Endothelial cell of umbilical vein (primary cell): ENCODE measurements around the gene NFYC. TPM values are rescaled to one million over a fixed set of nuclear protein-coding genes. Genes with fewer than 3 reads are reported as not detected.

Experiments used
- BruUV-seq: library from RNA; stranded (reverse); fragments of 400-500 nt; replicated peaks from 2 replicates; lab custom pipeline; 2021; lab: Mats Ljungman, UMichigan
- CTCF ChIA-PET: fragments of 300-600, 350-600 bp; sonication (Branson Sonifier 250); formaldehyde crosslinking; loops from one replicate; lab custom pipeline; 2021; ENCODE audit warnings: antibody characterized with exemption, inconsistent platforms; lab: Charles Lee
- POLR2A ChIA-PET: fragments of 300-600, 350-600 bp; sonication (Branson Sonifier 250); formaldehyde crosslinking; loops from one replicate; lab custom pipeline; 2021; ENCODE audit warnings: antibody characterized with exemption, inconsistent platforms; lab: Charles Lee
- DNase-seq: peaks from one replicate; pipeline ENCODE4 v3.0.0-alpha.2; 2011; ENCODE audit warnings: low read depth, low spot score
- FAIRE-seq: peaks from 2 replicates; lab custom pipeline; 2011; peaks lifted over from hg19 to GRCh38; lab: Jason Lieb, UNC
- H2AFZ ChIP-seq: 2 replicates; pipeline ENCODE4 v1.6.0; 2012; ENCODE audit warnings: low read depth, low read length, control low read depth, inconsistent platforms
- H3K27ac ChIP-seq: 2 replicates; pipeline ENCODE4 v1.5.1; 2011; ENCODE audit warnings: low read depth, mild to moderate bottlenecking, control low read depth, low read length, moderate library complexity; ENCODE audit not compliant: insufficient read depth
- H3K27me3 ChIP-seq, 2 experiments: 2 replicates each; pipeline versions ENCODE4 v1.6.0 to v1.6.1; 2011; ENCODE audit warnings: low read length in 2 of 2, mixed read lengths in 1 of 2; ENCODE audit not compliant: control insufficient read depth in 2 of 2, insufficient read depth in 2 of 2
- H3K36me3 ChIP-seq, 2 experiments: 2 replicates in 1 of 2; 3 replicates in 1 of 2; pipeline ENCODE4 v1.5.1; 2011; ENCODE audit warnings: low read length in 2 of 2, mild to moderate bottlenecking in 1 of 2, moderate library complexity in 1 of 2; ENCODE audit not compliant: control insufficient read depth in 2 of 2, insufficient read depth in 2 of 2; ENCODE audit errors: extremely low read depth in 1 of 2
- H3K4me1 ChIP-seq: 3 replicates; pipeline ENCODE4 v1.5.1; 2011; ENCODE audit warnings: mild to moderate bottlenecking, low read length; ENCODE audit not compliant: control insufficient read depth, insufficient read depth; ENCODE audit errors: extremely low read depth
- H3K4me2 ChIP-seq: 2 replicates; pipeline ENCODE4 v1.6.1; 2011; ENCODE audit warnings: low read length, control low read depth, mixed read lengths; ENCODE audit not compliant: insufficient read depth
- H3K4me3 ChIP-seq, 3 experiments: fragments of 200-600 bp in 1 of 3; sonication (generic), shearing (Covaris generic) in 1 of 3; replicated peaks in 1 of 3; 2 replicates each; pipeline ENCODE4 v1.5.1; 2011 to 2016; ENCODE audit warnings: control low read depth in 3 of 3, low read length in 3 of 3, mild to moderate bottlenecking in 2 of 3, inconsistent platforms in 1 of 3, low read depth in 1 of 3, moderate library complexity in 1 of 3; ENCODE audit not compliant: insufficient read depth in 1 of 3
- H3K79me2 ChIP-seq: 2 replicates; pipeline ENCODE4 v1.6.0; 2012; ENCODE audit warnings: low read length, inconsistent platforms; ENCODE audit not compliant: control insufficient read depth, insufficient read depth
- H3K9ac ChIP-seq: replicated peaks from 2 replicates; pipeline ENCODE3; 2011; ENCODE audit warnings: low read length, control low read depth; ENCODE audit not compliant: insufficient read depth; ENCODE audit errors: extremely low read depth
- H3K9me1 ChIP-seq: replicated peaks from 3 replicates; pipeline ENCODE4 v1.6.0; 2011; ENCODE audit warnings: mild to moderate bottlenecking, low read length; ENCODE audit not compliant: control insufficient read depth, insufficient read depth; ENCODE audit errors: extremely low read depth
- H3K9me3 ChIP-seq: replicated peaks from 2 replicates; pipeline ENCODE4 v1.5.1; 2012; ENCODE audit warnings: low read length, inconsistent platforms; ENCODE audit not compliant: control insufficient read depth, insufficient read depth
- H4K20me1 ChIP-seq: replicated peaks from 2 replicates; pipeline ENCODE3; 2011; ENCODE audit warnings: mild to moderate bottlenecking, low read length; ENCODE audit not compliant: control insufficient read depth, insufficient read depth; ENCODE audit errors: extremely low read depth
- CTCF ChIP-seq, 2 donors: IDR thresholded peaks; 1 replicate in 1 of 2; 2 replicates in 1 of 2; pipeline ENCODE4 v1.5.1; 2011; ENCODE audit warnings: low read length in 2 of 2, mild to moderate bottlenecking in 2 of 2, moderate library complexity in 2 of 2, control low read depth in 1 of 2, inconsistent platforms in 1 of 2, low read depth in 1 of 2; ENCODE audit not compliant: insufficient read depth in 1 of 2; ENCODE audit errors: extremely low read depth in 1 of 2
- EZH2 ChIP-seq: IDR thresholded peaks from 2 replicates; pipeline ENCODE4 v1.6.1; 2012; ENCODE audit warnings: borderline replicate concordance, low read depth, mild to moderate bottlenecking, moderate library complexity, low read length, inconsistent platforms; ENCODE audit not compliant: severe bottlenecking
- FOS ChIP-seq: IDR thresholded peaks from 2 replicates; pipeline ENCODE4 v1.6.1; 2011; ENCODE audit warnings: mild to moderate bottlenecking, low read length, moderate library complexity, borderline replicate concordance; ENCODE audit not compliant: insufficient read depth
- GATA2 ChIP-seq: IDR thresholded peaks from 2 replicates; pipeline ENCODE4 v1.7.0; 2011; ENCODE audit warnings: low read depth, mild to moderate bottlenecking, moderate library complexity, mixed read lengths, low read length; ENCODE audit not compliant: insufficient read length, insufficient read depth
- JUN ChIP-seq: IDR thresholded peaks from 2 replicates; pipeline ENCODE4 v1.6.1; 2011; ENCODE audit warnings: borderline replicate concordance, low read depth; ENCODE audit not compliant: insufficient read length, insufficient read depth
- MAX ChIP-seq: IDR thresholded peaks from 2 replicates; pipeline ENCODE4 v1.6.1; 2011; ENCODE audit not compliant: insufficient read depth, insufficient read length
- MYC ChIP-seq: IDR thresholded peaks from one replicate; pipeline ENCODE4 v1.6.1; 2011; ENCODE audit warnings: mild to moderate bottlenecking, low read depth, low read length
- POLR2A ChIP-seq: IDR thresholded peaks from 2 replicates; pipeline ENCODE4 v1.6.1; 2012; ENCODE audit warnings: low read depth, mild to moderate bottlenecking, control low read depth, low read length
- POLR2AphosphoS5 ChIP-seq: IDR thresholded peaks from 2 replicates; pipeline ENCODE4 v1.6.1; 2012; ENCODE audit warnings: low read depth, mild to moderate bottlenecking, control low read depth, low read length, moderate library complexity; ENCODE audit not compliant: insufficient read depth
- dilution Hi-C: fragments of 300-500 bp; cut with MboI; formaldehyde crosslinking; loops from one replicate; pipeline ENCODE4 v1.15.0; 2019; ENCODE audit warnings: low sequenced_read_pairs; ENCODE audit not compliant: extremely low pct_ligation_motif_present
- intact Hi-C: fragments of 100-400 bp; cut with micrococcal nuclease; formaldehyde crosslinking; loops from one replicate; pipeline ENCODE4 v1.10.0; 2022
- polyA plus RNA-seq, 4 experiments: library from polyadenylated mRNA; depleted of rRNA in 3 of 4; stranded (reverse) in 3 of 4; unstranded in 1 of 4; fragments of >200 nt; gene quantifications; 2 replicates each; pipeline versions ENCODE4 v1.2.1 to v1.2.3, GENCODE V29; 2011 to 2012; ENCODE audit warnings: missing spikeins in 1 of 4
- total RNA-seq: library from RNA; stranded (reverse); gene quantifications from 2 replicates; pipeline ENCODE4 v1.2.3, GENCODE V29; 2021

NFYC gene
- total and polyA plus RNA-seq, 2 donors (not counting 3 experiments of a cell fraction or from before 2014, with no cell fraction given) = 51.1 to 81.7 TPM

- Histone ChIP-seq H3K9me3 (no peaks in the 10 kb centered on the region), H3K4me3 (no peak overlapping the region), H3K27ac (no peak overlapping the region), H3K4me1 (peaks cover 5% of the 10 kb centered on the region), H3K36me3 (no peaks in the 10 kb centered on the region), H3K4me2 (no peak overlapping the region), H4K20me1 (peaks cover 3% of the 10 kb centered on the region), H3K9me1 (no peaks in the 10 kb centered on the region), H3K9ac (no peak overlapping the region), H3K27me3 (no peaks in the 10 kb centered on the region), H3K79me2 (peaks cover 53% of the 10 kb centered on the region), H2AFZ (no peak overlapping the region)
- ChIA-PET CTCF (no interaction called here), POLR2A (no interaction called here)
- FAIRE-seq (no peak), DNase-seq (no peak)
- dilution Hi-C loops (no loop called here), intact Hi-C loops (no loop called here)
- TF ChIP-seq JUN (no peak), EZH2 (no peak), POLR2A (no peak), POLR2AphosphoS5 (no peak), FOS (no peak), GATA2 (no peak), CTCF (IDR thresholded peaks at IDR 0.05; ENCODE audit: extremely low read depth in 1 of 2, insufficient read depth in 1 of 2, low read depth in 1 of 2, low read length in 2 of 2) (no peak), MYC (no peak), MAX (no peak)
- no TSS peak for BruUV-seq
Measured at GRCh38 chr1:40699787-40700186, 8.3 kb downstream of the NFYC start.
